ENCODE results near the gene C5orf15.

- no peak for TF ChIP-seq CTCF (IDR thresholded peaks at IDR 0.05; ENCODE audit: insufficient read depth, low read length)
- no peak for TF ChIP-seq POLR2AphosphoS5 (IDR thresholded peaks at IDR 0.05; ENCODE audit: low read depth)
Measured at GRCh38 chr5:133919148-133920136, 49.0 kb downstream of the C5orf15 start.

Measured in HL-60 (cell line).